ENCODE data around the gene POP4. TPM values are rescaled to one million over a fixed set of nuclear protein-coding genes. Genes with fewer than 3 reads are reported as not detected.

POP4 gene
- total RNA-seq, 4 donors from 2014 or later, result 59.9 to 64.5 (median 61.3) TPM

GRCh38 chr19:29596080-29596727, 9.9 kb upstream of the POP4 start:
- Histone ChIP-seq H3K9me3 (no peaks in the 10 kb centered on the region), H3K27me3 (peaks cover 7 to 21% (median 11%) of the 10 kb centered on the region in 3 donors), H3K4me1 (no peaks in the 10 kb centered on the region), H3K36me3 (no peaks in the 10 kb centered on the region), H3K27ac (no peak overlapping the region), H3K4me3 (no peak overlapping the region)
- no peak for ATAC-seq
- no peak for DNase-seq
- in situ Hi-C loops (cut with MboI; ENCODE audit: low sequenced_read_pairs in 4 of 4), result no loop called here
- no peak for TF ChIP-seq POLR2A (IDR thresholded peaks at IDR 0.05)
- no peak for TF ChIP-seq CTCF (IDR thresholded peaks at IDR 0.05 in 4 of 5, conservative IDR thresholded peaks at IDR 0.05 in 1 of 5)
- intact Hi-C loops (cut with DNase I; ENCODE audit: low total_unique reads), result no loop called here

- Histone ChIP-seq H3K4me3 (no peak overlapping the region), H3K27ac (no peak overlapping the region), H3K4me1 (no peaks in the 10 kb centered on the region), H3K36me3 (no peaks in the 10 kb centered on the region), H3K9me3 (no peaks in the 10 kb centered on the region), H3K27me3 (peaks cover 7 to 21% (median 8%) of the 10 kb centered on the region in 3 donors)
- intact Hi-C loops (cut with DNase I; ENCODE audit: low total_unique reads) (no loop called here), in situ Hi-C loops (cut with MboI; ENCODE audit: low sequenced_read_pairs in 4 of 4) (no loop called here)
- ATAC-seq, result no peak
- no peak for DNase-seq
- TF ChIP-seq CTCF (IDR thresholded peaks at IDR 0.05 in 4 of 5, conservative IDR thresholded peaks at IDR 0.05 in 1 of 5) (no peak), POLR2A (IDR thresholded peaks at IDR 0.05) (no peak)
Measured at GRCh38 chr19:29596885-29597525, 9.1 kb upstream of the POP4 start.

DNA sequence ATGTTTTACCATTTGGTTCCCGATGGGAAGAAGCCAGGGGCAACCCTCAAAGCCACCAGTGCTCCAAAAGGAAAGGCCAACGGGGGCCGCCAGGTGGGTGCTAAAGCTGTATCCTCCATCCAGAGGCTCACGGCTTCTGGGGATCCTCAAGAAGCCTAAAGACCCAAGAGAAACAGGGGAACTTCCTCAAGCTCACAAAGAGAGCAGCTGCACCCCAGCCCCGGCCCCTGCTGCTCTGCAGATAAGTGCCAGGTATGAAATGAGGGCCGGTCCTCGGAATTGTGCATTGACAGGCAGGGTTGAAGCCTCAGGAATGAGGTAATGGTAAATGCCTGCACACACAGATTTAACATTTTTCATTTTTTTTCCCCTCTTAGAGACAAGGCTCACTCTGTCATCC, 8.0 kb upstream of the POP4 start:
- intact Hi-C loops (cut with DNase I; ENCODE audit: low total_unique reads) (no loop called here), in situ Hi-C loops (cut with MboI; ENCODE audit: low sequenced_read_pairs in 4 of 4) (no loop called here)
- ATAC-seq, result no peak

GRCh38 chr19:29598496-29598895, 7.6 kb upstream of the POP4 start:
- Histone ChIP-seq H3K36me3 (no peaks in the 10 kb centered on the region), H3K9me3 (no peaks in the 10 kb centered on the region), H3K4me1 (no peaks in the 10 kb centered on the region), H3K4me3 (no peak overlapping the region), H3K27me3 (peaks cover 4 to 21% (median 8%) of the 10 kb centered on the region in 3 donors), H3K27ac (no peak overlapping the region)
- intact Hi-C loops (cut with DNase I; ENCODE audit: low total_unique reads), result no loop called here
- in situ Hi-C loops (cut with MboI; ENCODE audit: low sequenced_read_pairs in 4 of 4), result no loop called here
- TF ChIP-seq CTCF (IDR thresholded peaks at IDR 0.05 in 4 of 5, conservative IDR thresholded peaks at IDR 0.05 in 1 of 5), result no peak
- no peak for TF ChIP-seq POLR2A (IDR thresholded peaks at IDR 0.05)
- no peak for ATAC-seq
- DNase-seq, result no peak

More for the DNA sequence above, 8.0 kb upstream of the POP4 start:
- H3K27me3 ChIP-seq, result peaks cover 4 to 21% (median 8%) of the 10 kb centered on the region in 3 donors
- DNase-seq, result no peak
- H3K4me3 ChIP-seq, result no peak overlapping the region
- TF ChIP-seq POLR2A (IDR thresholded peaks at IDR 0.05), result no peak
- TF ChIP-seq CTCF (IDR thresholded peaks at IDR 0.05 in 4 of 5, conservative IDR thresholded peaks at IDR 0.05 in 1 of 5), result no peak
- no peaks in the 10 kb centered on the region for H3K4me1 ChIP-seq
- H3K36me3 ChIP-seq, result no peaks in the 10 kb centered on the region
- no peaks in the 10 kb centered on the region for H3K9me3 ChIP-seq
- H3K27ac ChIP-seq, result no peak overlapping the region
